HG03139 (cell line): Measurements from ENCODE around the gene MDH2.
"Not testable (repeated sequence)": the region's sequence is repeated elsewhere in the genome, so short reads cannot be mapped to it uniquely, and the experiment has no call there.

ENCODE experiments used
- ATAC-seq: cut with Tn5 transposase; IDR thresholded peaks from one replicate; pipeline ENCODE4 v1.9.1; 2021; ENCODE audit not compliant: unreplicated experiment

The MDH2 gene, protein sequence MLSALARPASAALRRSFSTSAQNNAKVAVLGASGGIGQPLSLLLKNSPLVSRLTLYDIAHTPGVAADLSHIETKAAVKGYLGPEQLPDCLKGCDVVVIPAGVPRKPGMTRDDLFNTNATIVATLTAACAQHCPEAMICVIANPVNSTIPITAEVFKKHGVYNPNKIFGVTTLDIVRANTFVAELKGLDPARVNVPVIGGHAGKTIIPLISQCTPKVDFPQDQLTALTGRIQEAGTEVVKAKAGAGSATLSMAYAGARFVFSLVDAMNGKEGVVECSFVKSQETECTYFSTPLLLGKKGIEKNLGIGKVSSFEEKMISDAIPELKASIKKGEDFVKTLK

DNA sequence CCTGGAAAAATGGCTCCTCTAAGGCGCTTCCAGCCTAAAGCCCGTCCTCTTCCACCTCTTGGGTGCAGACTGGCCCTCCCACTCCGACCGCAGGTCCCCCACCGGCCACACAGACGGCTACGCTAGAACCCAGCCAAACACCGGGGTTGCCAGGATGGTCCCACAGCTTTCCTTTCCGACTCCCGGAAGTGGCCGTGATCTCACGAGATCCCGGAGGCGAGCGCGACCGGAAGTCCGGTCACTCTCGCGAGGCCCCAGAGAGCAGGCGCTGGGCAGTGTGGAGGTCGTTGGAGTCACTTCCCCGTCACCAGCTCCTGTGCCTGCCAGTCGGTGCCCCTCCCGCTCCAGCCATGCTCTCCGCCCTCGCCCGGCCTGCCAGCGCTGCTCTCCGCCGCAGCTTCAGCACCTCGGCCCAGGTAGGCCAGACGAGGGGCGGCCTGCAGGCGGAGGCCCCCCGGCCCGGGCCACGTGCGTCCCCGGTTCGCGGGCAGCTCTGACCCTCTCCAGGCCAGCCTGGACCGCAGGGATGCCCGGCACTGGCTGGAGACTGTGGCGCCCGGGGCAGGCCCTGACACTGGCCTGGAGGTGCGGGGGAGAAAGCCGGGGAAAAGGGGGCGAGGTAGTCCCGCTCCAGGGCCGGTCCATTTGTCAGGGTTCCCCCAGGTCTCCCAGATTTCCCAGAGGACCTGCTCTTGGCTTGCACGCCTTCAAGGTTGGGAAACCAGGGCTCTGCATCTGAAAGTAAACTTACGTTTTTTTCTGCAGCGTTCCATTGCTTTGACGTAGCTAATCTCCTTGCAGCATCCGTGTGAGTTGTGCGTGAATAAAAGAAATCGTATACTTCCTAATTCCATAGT, at the start of gene MDH2, which contains the start of gene STYXL1:
TSS of gene MDH2 (plus strand) at position 296 of the 857 bp plus-strand sequence. CDS start at position 351, 55 bp downstream.
TSS of gene STYXL1 (minus strand) at position 190 of the 857 bp plus-strand sequence. CDS start 17,477 bp downstream, outside the sequence.
- ATAC-seq, result peak; percentile 93

- no peak for ATAC-seq
Measured at GRCh38 chr7:76000566-76000965, 47.3 kb upstream of the MDH2 start.

GRCh38 chr7:76002139-76002538, 45.8 kb upstream of the MDH2 start:
- no peak for ATAC-seq

DNA sequence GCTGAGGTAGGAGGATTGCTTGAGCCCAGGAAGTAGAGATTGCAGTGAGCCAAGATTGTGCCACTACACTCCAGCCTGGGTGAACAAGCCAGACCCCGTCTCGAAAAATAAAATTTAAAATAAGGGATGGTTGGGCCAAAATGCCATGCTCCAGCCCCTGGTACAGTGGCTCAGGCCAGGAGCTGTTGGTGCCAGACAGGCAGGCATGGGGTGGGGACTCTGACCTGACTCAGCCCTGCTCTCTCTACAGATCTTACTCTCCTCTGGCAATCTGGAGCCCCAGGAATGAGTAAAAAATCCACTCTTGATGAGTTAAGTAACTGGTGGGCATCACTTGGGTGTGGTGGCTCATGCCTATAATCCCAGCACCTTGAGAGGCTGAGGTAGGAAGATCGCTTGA, 45.1 kb upstream of the MDH2 start:
- no peak for ATAC-seq

DNA sequence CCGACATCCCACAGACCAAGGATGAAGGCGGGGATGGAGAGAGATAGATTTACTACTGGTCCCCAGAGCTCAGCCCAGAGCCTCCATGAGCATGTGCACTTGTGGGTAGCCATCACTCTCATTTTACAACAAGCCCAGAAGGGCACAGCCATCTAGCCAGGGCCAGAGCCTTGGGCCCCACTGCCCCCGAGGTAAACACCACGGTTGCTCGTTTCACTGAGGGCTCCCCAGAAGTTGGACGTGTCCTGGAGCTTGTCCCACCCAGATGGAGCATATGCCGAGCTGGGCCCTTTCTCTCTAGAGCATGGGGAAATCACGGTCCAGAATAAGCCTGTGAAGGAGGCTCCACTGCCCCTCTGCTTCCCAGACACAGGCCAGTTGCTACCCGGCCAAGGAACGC, 44.6 kb upstream of the MDH2 start:
- no peak for ATAC-seq

DNA sequence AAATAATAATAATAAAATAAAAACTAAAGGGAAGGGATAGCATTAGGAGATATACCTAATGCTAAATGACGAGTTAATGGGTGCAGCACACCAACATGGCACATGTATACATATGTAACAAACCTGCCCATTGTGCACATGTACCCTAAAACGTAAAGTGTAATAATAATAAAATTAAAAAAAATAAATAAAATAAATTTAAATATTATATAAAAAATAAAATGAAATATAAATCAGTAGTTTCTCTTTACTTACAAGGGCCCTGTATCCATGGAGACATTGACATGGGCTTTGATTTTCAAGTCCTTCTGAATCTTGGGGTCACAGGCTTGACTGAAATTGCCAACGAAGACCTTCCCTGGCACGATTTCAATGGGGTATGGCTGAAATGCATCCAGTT, 42.9 kb upstream of the MDH2 start:
- ATAC-seq, result not testable (repeated sequence)

DNA sequence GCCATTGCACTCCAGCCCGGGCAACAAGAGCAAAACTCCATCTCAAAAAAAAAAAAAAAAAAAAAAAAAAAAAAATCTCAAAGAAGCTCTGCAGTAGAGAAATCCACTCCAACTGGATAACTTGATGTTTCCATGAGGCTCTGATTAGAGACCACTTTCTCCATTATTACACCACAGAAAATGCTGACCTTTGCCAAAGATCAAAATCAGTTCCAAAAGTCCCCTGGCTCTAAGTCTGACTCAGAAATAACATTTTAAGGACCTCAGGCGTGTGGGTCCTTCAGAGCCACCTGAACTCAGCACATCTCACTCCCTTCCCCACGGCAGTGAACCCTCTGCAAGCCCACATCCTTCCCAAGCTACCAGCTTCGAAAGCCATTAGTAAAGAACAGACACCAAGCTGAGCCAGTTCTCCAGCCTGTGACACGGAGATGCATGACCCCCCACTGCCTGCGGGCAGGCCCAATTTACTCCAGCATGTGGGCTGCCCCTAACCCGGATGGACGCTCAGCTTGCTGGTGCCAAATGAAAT, 39.7 kb upstream of the MDH2 start:
- no peak for ATAC-seq

GRCh38 chr7:76009672-76010600, 38.0 kb upstream of the MDH2 start:
- ATAC-seq, result no peak

DNA sequence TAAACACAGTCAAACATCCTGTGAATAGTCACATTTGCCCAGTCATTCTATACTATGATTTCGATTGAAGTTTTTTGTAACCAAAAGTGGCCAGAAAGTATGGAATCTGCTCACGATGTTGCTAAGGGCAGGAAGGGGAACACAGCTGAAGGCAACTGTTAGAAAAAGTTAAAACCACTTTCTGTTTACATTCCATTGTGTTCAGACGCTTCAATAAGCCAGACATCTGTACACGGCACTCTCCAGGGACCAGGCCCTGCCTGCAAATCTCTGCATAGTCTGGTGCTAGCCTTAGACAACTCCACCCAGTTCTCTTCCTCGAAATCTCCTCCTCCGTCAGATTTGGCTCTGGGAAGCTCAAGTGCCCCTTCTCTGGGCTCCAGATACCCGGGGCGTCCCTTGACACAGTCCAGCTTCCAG, 36.5 kb upstream of the MDH2 start:
- no peak for ATAC-seq

- no peak for ATAC-seq
Measured at GRCh38 chr7:76016191-76016947, 31.5 kb upstream of the MDH2 start.

DNA sequence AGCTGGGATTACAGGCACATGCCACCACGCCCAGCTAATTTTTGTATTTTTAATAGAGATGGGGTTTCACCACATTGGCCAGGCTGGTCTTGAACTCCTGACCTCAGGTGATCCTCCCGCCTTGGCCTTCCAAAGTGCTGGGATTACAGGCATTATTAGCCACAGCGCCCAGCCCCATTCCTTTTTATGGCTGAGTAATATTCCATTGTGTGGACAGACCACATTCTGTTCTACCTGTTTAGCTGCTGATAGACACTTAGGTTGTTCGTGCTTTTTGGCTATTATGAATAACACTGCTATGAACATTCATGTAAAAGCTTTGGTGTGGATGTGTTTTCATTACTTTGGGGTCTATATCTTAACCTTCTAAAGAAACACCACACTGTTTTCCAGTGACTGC, 29.4 kb upstream of the MDH2 start:
- ATAC-seq, result not testable (repeated sequence)

DNA sequence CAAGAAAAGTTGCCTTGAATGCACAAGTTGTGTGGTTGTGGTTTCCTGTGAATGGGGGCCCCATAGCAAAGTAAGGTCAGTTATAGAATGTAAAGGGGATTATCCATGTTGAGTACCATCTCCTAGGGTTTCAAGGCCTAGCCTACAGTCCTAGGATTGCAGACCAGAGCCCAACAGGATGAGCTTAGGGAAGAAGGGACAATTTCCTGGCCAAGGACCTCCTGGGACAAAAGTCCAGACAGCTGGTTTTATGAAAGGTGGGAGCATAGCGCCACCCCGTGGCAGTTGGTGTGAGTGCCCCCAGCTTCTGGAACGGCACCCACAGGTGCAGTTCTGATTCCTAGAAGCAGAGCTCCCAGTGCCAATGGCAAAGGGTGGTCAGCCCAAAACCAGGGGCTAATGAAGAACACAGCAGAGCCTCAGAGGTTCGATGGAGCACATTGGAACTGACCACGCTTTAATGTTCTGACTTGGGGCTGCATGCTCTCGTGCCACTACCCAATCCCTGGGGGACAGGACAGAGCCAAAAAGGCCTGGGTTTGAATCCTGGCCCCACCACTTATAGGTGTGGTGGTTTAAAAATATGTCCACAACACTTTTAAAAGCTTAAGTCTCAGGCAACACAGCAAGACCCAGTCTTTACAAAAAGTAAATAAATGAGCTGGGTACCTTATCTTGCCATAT, 27.7 kb upstream of the MDH2 start:
- no peak for ATAC-seq

- no peak for ATAC-seq
Measured at GRCh38 chr7:76022026-76022780, 25.7 kb upstream of the MDH2 start.

GRCh38 chr7:76023002-76023401, 24.9 kb upstream of the MDH2 start:
- ATAC-seq, result no peak

DNA sequence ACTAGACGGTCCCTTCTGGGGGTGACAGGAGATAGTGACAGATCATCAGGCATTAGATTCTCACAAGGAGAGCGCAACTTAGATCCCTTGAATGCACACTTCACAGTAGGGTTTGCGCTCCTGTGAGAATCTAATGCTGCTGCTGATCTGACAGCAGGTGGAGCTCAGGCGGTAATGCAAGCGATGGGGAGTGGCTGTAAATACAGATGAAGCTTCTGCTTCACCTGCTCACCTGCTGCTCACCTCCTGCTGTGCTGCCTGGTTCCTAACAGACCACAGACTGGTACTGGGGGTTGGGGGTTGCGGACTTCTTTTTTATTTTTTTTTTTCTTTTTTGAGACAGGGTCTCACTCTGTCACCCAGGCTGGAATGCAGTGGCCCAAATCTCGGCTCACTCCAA, 18.2 kb upstream of the MDH2 start:
- ATAC-seq, result not testable (repeated sequence)

GRCh38 chr7:76031964-76032363, 15.9 kb upstream of the MDH2 start:
- no peak for ATAC-seq

DNA sequence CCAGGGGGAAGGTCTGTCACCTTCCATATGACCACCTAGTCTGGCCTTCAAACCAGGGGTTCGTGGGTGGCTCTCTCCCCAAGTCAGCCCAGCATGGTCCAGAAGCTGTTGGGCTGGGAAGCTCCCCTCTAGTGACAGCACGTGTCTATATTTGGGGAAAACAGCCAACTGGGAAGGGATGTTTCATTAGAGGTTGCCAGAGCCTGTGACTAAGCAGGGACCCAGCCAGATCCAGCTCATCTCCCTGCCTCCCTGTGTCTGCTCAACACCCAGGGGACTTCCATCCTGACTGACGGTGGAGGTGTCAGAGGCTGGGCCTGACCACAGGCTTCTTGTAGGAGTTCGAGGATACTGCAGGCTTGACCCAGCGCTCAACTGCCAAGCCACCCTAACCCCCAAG, 10.6 kb upstream of the MDH2 start:
- ATAC-seq, result no peak

DNA sequence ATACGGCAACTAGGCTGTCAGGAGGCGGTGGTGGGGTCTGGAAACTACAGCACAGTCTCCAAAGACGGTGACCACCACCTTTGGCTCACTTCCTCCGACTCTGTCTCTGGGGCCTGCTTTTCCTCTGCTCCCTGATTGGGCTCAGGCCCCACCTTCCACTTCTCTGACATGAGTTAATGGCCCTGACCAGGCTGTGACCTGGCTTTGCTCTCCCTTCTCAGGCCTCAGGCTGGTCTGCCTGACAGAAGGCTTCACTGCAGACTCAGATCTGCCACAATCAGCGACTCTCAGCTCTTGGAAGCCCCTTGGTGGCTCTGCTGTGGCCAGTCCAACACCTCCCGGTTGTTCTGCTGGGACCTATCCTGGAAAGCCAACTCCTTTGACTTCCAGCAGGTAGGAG, 7.8 kb upstream of the MDH2 start:
- no peak for ATAC-seq
